Measurements from ENCODE around the gene CAPN12.

DNA sequence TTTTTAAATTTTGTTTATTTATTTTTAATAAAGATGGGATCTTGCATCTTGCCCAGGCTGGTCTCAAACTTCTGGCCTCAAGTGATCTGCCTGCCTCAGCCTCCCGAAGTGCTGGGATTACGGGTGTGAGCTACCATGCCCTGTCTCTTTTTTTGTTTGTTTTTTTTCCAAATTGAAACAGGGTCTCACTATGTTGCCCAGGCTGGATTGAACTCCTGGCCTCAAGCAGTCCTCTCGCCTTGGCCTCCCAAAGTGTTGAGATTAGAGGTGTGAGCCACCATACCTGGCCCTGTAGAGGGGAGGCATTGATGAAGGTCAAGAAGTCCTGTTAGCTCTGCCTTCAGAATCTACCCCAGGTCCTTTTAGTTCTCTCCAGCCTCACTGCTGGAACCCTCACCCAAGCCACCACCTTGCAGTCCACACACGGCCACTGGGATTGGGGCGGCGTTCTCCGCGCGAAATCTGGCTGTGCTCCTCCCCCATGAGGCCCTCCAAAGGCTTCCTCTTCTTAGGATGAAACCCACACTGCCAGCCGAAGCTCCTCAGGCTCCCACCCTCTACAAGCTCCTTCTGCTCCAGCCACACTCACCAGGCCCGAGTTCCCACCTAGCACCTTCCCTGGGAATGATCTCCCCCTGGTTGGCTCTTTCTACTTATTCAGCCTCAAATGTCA is 61.9 kb downstream of the CAPN12 start:
- TF ChIP-seq, protein P1, sequence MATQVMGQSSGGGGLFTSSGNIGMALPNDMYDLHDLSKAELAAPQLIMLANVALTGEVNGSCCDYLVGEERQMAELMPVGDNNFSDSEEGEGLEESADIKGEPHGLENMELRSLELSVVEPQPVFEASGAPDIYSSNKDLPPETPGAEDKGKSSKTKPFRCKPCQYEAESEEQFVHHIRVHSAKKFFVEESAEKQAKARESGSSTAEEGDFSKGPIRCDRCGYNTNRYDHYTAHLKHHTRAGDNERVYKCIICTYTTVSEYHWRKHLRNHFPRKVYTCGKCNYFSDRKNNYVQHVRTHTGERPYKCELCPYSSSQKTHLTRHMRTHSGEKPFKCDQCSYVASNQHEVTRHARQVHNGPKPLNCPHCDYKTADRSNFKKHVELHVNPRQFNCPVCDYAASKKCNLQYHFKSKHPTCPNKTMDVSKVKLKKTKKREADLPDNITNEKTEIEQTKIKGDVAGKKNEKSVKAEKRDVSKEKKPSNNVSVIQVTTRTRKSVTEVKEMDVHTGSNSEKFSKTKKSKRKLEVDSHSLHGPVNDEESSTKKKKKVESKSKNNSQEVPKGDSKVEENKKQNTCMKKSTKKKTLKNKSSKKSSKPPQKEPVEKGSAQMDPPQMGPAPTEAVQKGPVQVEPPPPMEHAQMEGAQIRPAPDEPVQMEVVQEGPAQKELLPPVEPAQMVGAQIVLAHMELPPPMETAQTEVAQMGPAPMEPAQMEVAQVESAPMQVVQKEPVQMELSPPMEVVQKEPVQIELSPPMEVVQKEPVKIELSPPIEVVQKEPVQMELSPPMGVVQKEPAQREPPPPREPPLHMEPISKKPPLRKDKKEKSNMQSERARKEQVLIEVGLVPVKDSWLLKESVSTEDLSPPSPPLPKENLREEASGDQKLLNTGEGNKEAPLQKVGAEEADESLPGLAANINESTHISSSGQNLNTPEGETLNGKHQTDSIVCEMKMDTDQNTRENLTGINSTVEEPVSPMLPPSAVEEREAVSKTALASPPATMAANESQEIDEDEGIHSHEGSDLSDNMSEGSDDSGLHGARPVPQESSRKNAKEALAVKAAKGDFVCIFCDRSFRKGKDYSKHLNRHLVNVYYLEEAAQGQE (IDR thresholded peaks at IDR 0.05; ENCODE audit: insufficient read depth in 1 of 2, low read depth in 2 of 2, low read length in 1 of 2): no peak
- TF ChIP-seq POLR2AphosphoS5 (IDR thresholded peaks at IDR 0.05; ENCODE audit: low read depth, low read length) (no peak), TCF7L2 (IDR thresholded peaks at IDR 0.05; ENCODE audit: low read depth, low read length) (no peak)
- TF ChIP-seq, protein P2, sequence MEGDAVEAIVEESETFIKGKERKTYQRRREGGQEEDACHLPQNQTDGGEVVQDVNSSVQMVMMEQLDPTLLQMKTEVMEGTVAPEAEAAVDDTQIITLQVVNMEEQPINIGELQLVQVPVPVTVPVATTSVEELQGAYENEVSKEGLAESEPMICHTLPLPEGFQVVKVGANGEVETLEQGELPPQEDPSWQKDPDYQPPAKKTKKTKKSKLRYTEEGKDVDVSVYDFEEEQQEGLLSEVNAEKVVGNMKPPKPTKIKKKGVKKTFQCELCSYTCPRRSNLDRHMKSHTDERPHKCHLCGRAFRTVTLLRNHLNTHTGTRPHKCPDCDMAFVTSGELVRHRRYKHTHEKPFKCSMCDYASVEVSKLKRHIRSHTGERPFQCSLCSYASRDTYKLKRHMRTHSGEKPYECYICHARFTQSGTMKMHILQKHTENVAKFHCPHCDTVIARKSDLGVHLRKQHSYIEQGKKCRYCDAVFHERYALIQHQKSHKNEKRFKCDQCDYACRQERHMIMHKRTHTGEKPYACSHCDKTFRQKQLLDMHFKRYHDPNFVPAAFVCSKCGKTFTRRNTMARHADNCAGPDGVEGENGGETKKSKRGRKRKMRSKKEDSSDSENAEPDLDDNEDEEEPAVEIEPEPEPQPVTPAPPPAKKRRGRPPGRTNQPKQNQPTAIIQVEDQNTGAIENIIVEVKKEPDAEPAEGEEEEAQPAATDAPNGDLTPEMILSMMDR (IDR thresholded peaks at IDR 0.05): no peak
